Activated T-cell treated with anti-CD3 and anti-CD28 coated beads, Interleukin-2, amount 50 U/mL, for 72 hours (primary cell): ENCODE results near the gene SLIT1. TPM values are rescaled to one million over a fixed set of nuclear protein-coding genes. Genes with fewer than 3 reads are reported as not detected.
A peak's percentile ranks its signal among the peaks of the same experiment; 100 is the strongest.
"Not testable (repeated sequence)": the region's sequence is repeated elsewhere in the genome, so short reads cannot be mapped to it uniquely, and the experiment has no call there.

Experiments used
- ATAC-seq, 2 donors: fragments of 150-1000 bp; cut with Tn5 transposase; replicated peaks in 1 of 2; 2 replicates each; pipeline ENCODE4 v1.10.0; 2021; ENCODE audit warnings: moderate library complexity in 2 of 2, mild to moderate bottlenecking in 1 of 2
- DNase-seq, 2 donors: peaks; one replicate each; pipeline ENCODE4 v3.0.0; 2021 to 2022; ENCODE audit warnings: mixed read lengths in 1 of 2
- H3K27ac Mint-ChIP-seq: one replicate; pipeline ENCODE4 v1.8.0; 2022; ENCODE audit warnings: mild to moderate bottlenecking, moderate library complexity, mixed read lengths
- H3K27me3 Mint-ChIP-seq: one replicate; pipeline ENCODE4 v1.8.0; 2022; ENCODE audit warnings: low read depth, mixed read lengths
- H3K36me3 Mint-ChIP-seq, 2 donors: one replicate each; pipeline ENCODE4 v1.8.0; 2022; ENCODE audit warnings: mixed read lengths in 2 of 2, mild to moderate bottlenecking in 1 of 2; ENCODE audit not compliant: insufficient read depth in 2 of 2
- H3K4me1 Mint-ChIP-seq: one replicate; pipeline ENCODE4 v1.8.0; 2022; ENCODE audit warnings: low read depth, mixed read lengths
- H3K4me3 Mint-ChIP-seq, 2 donors: one replicate each; pipeline ENCODE4 v1.8.0; 2022; ENCODE audit warnings: mild to moderate bottlenecking in 2 of 2, mixed read lengths in 2 of 2, moderate library complexity in 2 of 2
- H3K9me3 Mint-ChIP-seq, 2 donors: one replicate each; pipeline ENCODE4 v1.8.0; 2022; ENCODE audit warnings: mixed read lengths in 2 of 2
- total RNA-seq, 2 donors: library from RNA; stranded (reverse); gene quantifications; one replicate each; pipeline ENCODE4 v1.2.3, GENCODE V29; 2022

SLIT1 gene
- total RNA-seq, 2 donors from 2014 or later, result 0.65 to 1.3 TPM

GRCh38 chr10:97038688-97039087, 147.1 kb downstream of the SLIT1 start:
- no peaks in the 10 kb centered on the region for H3K9me3 Mint-ChIP-seq
- peaks cover 13% of the 10 kb centered on the region for H3K4me1 Mint-ChIP-seq
- ATAC-seq, result no peak
- H3K4me3 Mint-ChIP-seq, result no peak overlapping the region
- no peaks in the 10 kb centered on the region for H3K36me3 Mint-ChIP-seq
- DNase-seq, result no peak
- no peak overlapping the region for H3K27ac Mint-ChIP-seq
- H3K27me3 Mint-ChIP-seq, result peaks cover 14% of the 10 kb centered on the region

GRCh38 chr10:97037365-97038361, 148.1 kb downstream of the SLIT1 start:
- Mint-ChIP-seq H3K27me3 (peaks cover 14% of the 10 kb centered on the region), H3K4me1 (peaks cover 13% of the 10 kb centered on the region), H3K4me3 (peak overlapping the region; percentile 31 to 60), H3K9me3 (no peaks in the 10 kb centered on the region), H3K36me3 (no peaks in the 10 kb centered on the region), H3K27ac (no peak overlapping the region)
- peak; percentile 89 to 91 for ATAC-seq
- DNase-seq, result peak; percentile 78

- H3K27ac Mint-ChIP-seq, result no peak overlapping the region
- H3K27me3 Mint-ChIP-seq, result peaks cover 14% of the 10 kb centered on the region
- no peaks in the 10 kb centered on the region for H3K9me3 Mint-ChIP-seq
- peaks cover 13% of the 10 kb centered on the region for H3K4me1 Mint-ChIP-seq
- no peaks in the 10 kb centered on the region for H3K36me3 Mint-ChIP-seq
- ATAC-seq (no peak), DNase-seq (no peak)
- H3K4me3 Mint-ChIP-seq, result no peak overlapping the region
Measured at GRCh38 chr10:97034958-97035769, 150.6 kb downstream of the SLIT1 start.

- no peaks in the 10 kb centered on the region for H3K9me3 Mint-ChIP-seq
- H3K36me3 Mint-ChIP-seq, result no peaks in the 10 kb centered on the region
- no peak overlapping the region for H3K4me3 Mint-ChIP-seq
- no peak for DNase-seq
- peaks cover 13% of the 10 kb centered on the region for H3K4me1 Mint-ChIP-seq
- ATAC-seq, result no peak
- H3K27ac Mint-ChIP-seq, result no peak overlapping the region
- H3K27me3 Mint-ChIP-seq, result peaks cover 14% of the 10 kb centered on the region
Measured at GRCh38 chr10:97034301-97034700, 151.5 kb downstream of the SLIT1 start.

GRCh38 chr10:97033841-97034240, 151.9 kb downstream of the SLIT1 start:
- not testable (repeated sequence) for H3K9me3 Mint-ChIP-seq, H3K27ac Mint-ChIP-seq, DNase-seq, H3K4me3 Mint-ChIP-seq, ATAC-seq, H3K36me3 Mint-ChIP-seq
- Mint-ChIP-seq H3K27me3 (peaks cover 14% of the 10 kb centered on the region), H3K4me1 (peaks cover 13% of the 10 kb centered on the region)

GRCh38 chr10:97032624-97033023, 153.1 kb downstream of the SLIT1 start:
- no peak for DNase-seq
- Mint-ChIP-seq H3K4me1 (peaks cover 7% of the 10 kb centered on the region), H3K27ac (no peak overlapping the region), H3K27me3 (peaks cover 14% of the 10 kb centered on the region), H3K36me3 (no peaks in the 10 kb centered on the region), H3K4me3 (no peak overlapping the region), H3K9me3 (no peaks in the 10 kb centered on the region)
- ATAC-seq, result no peak

GRCh38 chr10:97031459-97031858, 154.3 kb downstream of the SLIT1 start:
- Mint-ChIP-seq H3K36me3 (no peaks in the 10 kb centered on the region), H3K9me3 (no peaks in the 10 kb centered on the region), H3K4me3 (no peak overlapping the region), H3K4me1 (no peaks in the 10 kb centered on the region), H3K27me3 (peaks cover 9% of the 10 kb centered on the region), H3K27ac (no peak overlapping the region)
- DNase-seq (no peak), ATAC-seq (no peak)

GRCh38 chr10:97030894-97031293, 154.9 kb downstream of the SLIT1 start:
- Mint-ChIP-seq H3K4me1 (no peaks in the 10 kb centered on the region), H3K4me3 (no peak overlapping the region), H3K36me3 (no peaks in the 10 kb centered on the region), H3K9me3 (no peaks in the 10 kb centered on the region), H3K27me3 (peaks cover 3% of the 10 kb centered on the region), H3K27ac (no peak overlapping the region)
- no peak for ATAC-seq
- no peak for DNase-seq

GRCh38 chr10:97029271-97029670, 156.5 kb downstream of the SLIT1 start:
- Mint-ChIP-seq H3K4me3 (no peak overlapping the region), H3K36me3 (no peaks in the 10 kb centered on the region), H3K27me3 (no peaks in the 10 kb centered on the region), H3K9me3 (no peaks in the 10 kb centered on the region), H3K4me1 (peaks cover 2% of the 10 kb centered on the region), H3K27ac (no peak overlapping the region)
- DNase-seq (no peak), ATAC-seq (no peak)

GRCh38 chr10:97028832-97029178, 157.0 kb downstream of the SLIT1 start:
- DNase-seq (no peak), ATAC-seq (no peak)
- Mint-ChIP-seq H3K27ac (no peak overlapping the region), H3K27me3 (no peaks in the 10 kb centered on the region), H3K36me3 (no peaks in the 10 kb centered on the region), H3K9me3 (no peaks in the 10 kb centered on the region), H3K4me1 (peaks cover 6% of the 10 kb centered on the region), H3K4me3 (no peak overlapping the region)

- DNase-seq, result no peak
- no peaks in the 10 kb centered on the region for H3K36me3 Mint-ChIP-seq
- no peaks in the 10 kb centered on the region for H3K27me3 Mint-ChIP-seq
- ATAC-seq, result no peak
- peaks cover 6% of the 10 kb centered on the region for H3K4me1 Mint-ChIP-seq
- H3K4me3 Mint-ChIP-seq, result no peak overlapping the region
- H3K27ac Mint-ChIP-seq, result no peak overlapping the region
- no peaks in the 10 kb centered on the region for H3K9me3 Mint-ChIP-seq
Measured at GRCh38 chr10:97028126-97028831, 157.5 kb downstream of the SLIT1 start.

- Mint-ChIP-seq H3K27me3 (no peaks in the 10 kb centered on the region), H3K4me1 (peaks cover 11% of the 10 kb centered on the region), H3K9me3 (no peaks in the 10 kb centered on the region), H3K4me3 (no peak overlapping the region), H3K27ac (no peak overlapping the region), H3K36me3 (no peaks in the 10 kb centered on the region)
- peak; percentile 56 to 71 for DNase-seq
- ATAC-seq, result peak; percentile 65 to 73
Measured at GRCh38 chr10:97025613-97026242, 160.0 kb downstream of the SLIT1 start.
